ENCODE results near the gene ABHD16A. TPM values are rescaled to one million over a fixed set of nuclear protein-coding genes. Genes with fewer than 3 reads are reported as not detected.
A peak's percentile ranks its signal among the peaks of the same experiment; 100 is the strongest.

The ABHD16A gene
- polyA plus RNA-seq (2011; rRNA removed) (44.2 and 53.3 TPM in 2 replicates), polyA minus RNA-seq (2011; rRNA and poly(A)+ RNA removed) (24.3 and 52.0 TPM in 2 replicates)

GRCh38 chr6:31702819-31703716 lies at the start of gene ABHD16A:
Gene ABHD16A (minus strand): TSS chr6:31703324. CDS start chr6:31703281, 43 bp downstream.
- CTCF ChIA-PET, result interaction anchor here (0.5 to 1.9 kb wide), 6 partner anchors 8 to 186 kb away, joined by 3 to 4 read pairs (median 3); partner anchors contain the start of gene LY6G5C
- TF ChIP-seq, protein P1, sequence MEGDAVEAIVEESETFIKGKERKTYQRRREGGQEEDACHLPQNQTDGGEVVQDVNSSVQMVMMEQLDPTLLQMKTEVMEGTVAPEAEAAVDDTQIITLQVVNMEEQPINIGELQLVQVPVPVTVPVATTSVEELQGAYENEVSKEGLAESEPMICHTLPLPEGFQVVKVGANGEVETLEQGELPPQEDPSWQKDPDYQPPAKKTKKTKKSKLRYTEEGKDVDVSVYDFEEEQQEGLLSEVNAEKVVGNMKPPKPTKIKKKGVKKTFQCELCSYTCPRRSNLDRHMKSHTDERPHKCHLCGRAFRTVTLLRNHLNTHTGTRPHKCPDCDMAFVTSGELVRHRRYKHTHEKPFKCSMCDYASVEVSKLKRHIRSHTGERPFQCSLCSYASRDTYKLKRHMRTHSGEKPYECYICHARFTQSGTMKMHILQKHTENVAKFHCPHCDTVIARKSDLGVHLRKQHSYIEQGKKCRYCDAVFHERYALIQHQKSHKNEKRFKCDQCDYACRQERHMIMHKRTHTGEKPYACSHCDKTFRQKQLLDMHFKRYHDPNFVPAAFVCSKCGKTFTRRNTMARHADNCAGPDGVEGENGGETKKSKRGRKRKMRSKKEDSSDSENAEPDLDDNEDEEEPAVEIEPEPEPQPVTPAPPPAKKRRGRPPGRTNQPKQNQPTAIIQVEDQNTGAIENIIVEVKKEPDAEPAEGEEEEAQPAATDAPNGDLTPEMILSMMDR (IDR thresholded peaks at IDR 0.05; ENCODE audit: insufficient read depth, low read depth, low read length), result peak; percentile 6; the same call in 1 of the 2 replicates
- DNase-seq (ENCODE audit: low read depth), result peak; percentile 93
- peaks cover 1% of the 10 kb centered on the region; the same call in 1 of the 2 replicates for H3K36me3 ChIP-seq (ENCODE audit: control insufficient read depth, insufficient read depth, low read length)
- no peaks in the 10 kb centered on the region for H3K27me3 ChIP-seq (ENCODE audit: control insufficient read depth, insufficient read depth, low read length)
- peak within 1 kb of the TSS; percentile 62 for H3K4me3 ChIP-seq (ENCODE audit: low read depth, low read length)
- POLR2A ChIA-PET, result interaction anchor here (0.7 kb wide), 1 partner anchor 62 kb away, joined by 4 read pairs; no protein-coding TSS in a partner anchor

GRCh38 chr6:31752739-31753319 lies 49.7 kb upstream of the ABHD16A start:
- POLR2A ChIA-PET, result no interaction called here
- TF ChIP-seq, protein P1 (IDR thresholded peaks at IDR 0.05; ENCODE audit: insufficient read depth, low read depth, low read length), result no peak

GRCh38 chr6:31750411-31751022 lies 47.4 kb upstream of the ABHD16A start:
- ChIA-PET POLR2A (no interaction called here), CTCF (interaction anchor here (0.6 to 1.3 kb wide), 3 partner anchors 19 to 61 kb away, joined by 3 to 4 read pairs (median 3); no protein-coding TSS in a partner anchor)
- H3K4me3 ChIP-seq (ENCODE audit: low read depth, low read length), result no peak overlapping the region
- TF ChIP-seq, protein P1 (IDR thresholded peaks at IDR 0.05; ENCODE audit: insufficient read depth, low read depth, low read length), result no peak
- DNase-seq (ENCODE audit: low read depth), result no peak
- no peaks in the 10 kb centered on the region for H3K27me3 ChIP-seq (ENCODE audit: control insufficient read depth, insufficient read depth, low read length)
- no peaks in the 10 kb centered on the region for H3K36me3 ChIP-seq (ENCODE audit: control insufficient read depth, insufficient read depth, low read length)

More at GRCh38 chr6:31752739-31753319, 49.7 kb upstream of the ABHD16A start:
- no peak overlapping the region for H3K4me3 ChIP-seq (ENCODE audit: low read depth, low read length)
- CTCF ChIA-PET, result interaction anchor here (0.7 kb wide), 2 partner anchors 9 to 17 kb away, joined by 3 to 4 read pairs; no protein-coding TSS in a partner anchor
- no peak for DNase-seq (ENCODE audit: low read depth)
- H3K36me3 ChIP-seq (ENCODE audit: control insufficient read depth, insufficient read depth, low read length), result no peaks in the 10 kb centered on the region
- H3K27me3 ChIP-seq (ENCODE audit: control insufficient read depth, insufficient read depth, low read length), result no peaks in the 10 kb centered on the region

GRCh38 chr6:31749301-31750036 lies 46.3 kb upstream of the ABHD16A start:
- DNase-seq (ENCODE audit: low read depth), result no peak

More at GRCh38 chr6:31749301-31750036, 46.3 kb upstream of the ABHD16A start:
- Histone ChIP-seq H3K27me3 (ENCODE audit: control insufficient read depth, insufficient read depth, low read length) (no peaks in the 10 kb centered on the region), H3K36me3 (ENCODE audit: control insufficient read depth, insufficient read depth, low read length) (no peaks in the 10 kb centered on the region), H3K4me3 (ENCODE audit: low read depth, low read length) (no peak overlapping the region)
- ChIA-PET POLR2A (no interaction called here), CTCF (interaction anchor here (1.0 to 1.3 kb wide), 2 partner anchors 20 to 24 kb away, joined by 3 to 4 read pairs; no protein-coding TSS in a partner anchor)
- TF ChIP-seq, protein P1 (IDR thresholded peaks at IDR 0.05; ENCODE audit: insufficient read depth, low read depth, low read length), result no peak

Measured in BJ (cell line).